Osteocyte (in vitro differentiated cells): ENCODE measurements around the gene UPB1. TPM values are rescaled to one million over a fixed set of nuclear protein-coding genes. Genes with fewer than 3 reads are reported as not detected.
"Not testable (repeated sequence)": the region's sequence is repeated elsewhere in the genome, so short reads cannot be mapped to it uniquely, and the experiment has no call there.

Source experiments
- DNase-seq: peaks from one replicate; pipeline ENCODE4 v3.0.0; 2021; ENCODE audit warnings: mixed read lengths; ENCODE audit not compliant: unreplicated experiment; ENCODE audit errors: extremely low spot score
- H3K27ac Mint-ChIP-seq: one replicate; pipeline ENCODE4 v1.8.0; 2021; ENCODE audit warnings: mild to moderate bottlenecking, mixed read lengths; ENCODE audit not compliant: unreplicated experiment
- H3K27me3 Mint-ChIP-seq: one replicate; pipeline ENCODE4 v1.8.0; 2021; ENCODE audit warnings: mixed read lengths; ENCODE audit not compliant: unreplicated experiment
- H3K36me3 Mint-ChIP-seq: one replicate; pipeline ENCODE4 v1.8.0; 2021; ENCODE audit warnings: mixed read lengths; ENCODE audit not compliant: unreplicated experiment
- H3K4me1 Mint-ChIP-seq: one replicate; pipeline ENCODE4 v1.8.0; 2021; ENCODE audit warnings: mixed read lengths; ENCODE audit not compliant: unreplicated experiment
- H3K4me3 Mint-ChIP-seq: one replicate; pipeline ENCODE4 v1.8.0; 2021; ENCODE audit warnings: mild to moderate bottlenecking, moderate library complexity, mixed read lengths; ENCODE audit not compliant: unreplicated experiment
- H3K9me3 Mint-ChIP-seq: one replicate; pipeline ENCODE4 v1.8.0; 2021; ENCODE audit warnings: mixed read lengths; ENCODE audit not compliant: unreplicated experiment
- CTCF ChIP-seq: fragments of 200-600 bp; sonication (generic); IDR thresholded peaks from 2 replicates; pipeline ENCODE4 v1.5.0; 2021; ENCODE audit warnings: antibody characterized with exemption, mild to moderate bottlenecking, moderate library complexity
- total RNA-seq: library from RNA; stranded (reverse); gene quantifications from 2 replicates; pipeline ENCODE4 v1.2.1, GENCODE V29; 2021

UPB1 gene
- total RNA-seq, 1 donor from 2014 or later: not detected

GRCh38 chr22:24526191-24526590 lies 31.1 kb downstream of the UPB1 start:
- H3K9me3 Mint-ChIP-seq: no peaks in the 10 kb centered on the region
- H3K4me1 Mint-ChIP-seq: peaks cover 6% of the 10 kb centered on the region
- TF ChIP-seq CTCF: no peak
- no peaks in the 10 kb centered on the region for H3K36me3 Mint-ChIP-seq
- H3K4me3 Mint-ChIP-seq: no peak overlapping the region
- peaks cover 2% of the 10 kb centered on the region for H3K27me3 Mint-ChIP-seq
- DNase-seq: no peak
- H3K27ac Mint-ChIP-seq: no peak overlapping the region

GRCh38 chr22:24529898-24530297 lies 34.8 kb downstream of the UPB1 start:
- Mint-ChIP-seq H3K27me3 (peaks cover 2% of the 10 kb centered on the region), H3K9me3 (no peaks in the 10 kb centered on the region), H3K27ac (no peak overlapping the region), H3K36me3 (no peaks in the 10 kb centered on the region), H3K4me1 (peaks cover 2% of the 10 kb centered on the region), H3K4me3 (no peak overlapping the region)
- DNase-seq: no peak
- TF ChIP-seq CTCF: no peak

GRCh38 chr22:24530968-24531367 lies 35.8 kb downstream of the UPB1 start:
- not testable (repeated sequence) for H3K4me1 Mint-ChIP-seq, DNase-seq, H3K36me3 Mint-ChIP-seq

GRCh38 chr22:24532075-24532474 lies 36.9 kb downstream of the UPB1 start:
- Mint-ChIP-seq H3K4me3 (no peak overlapping the region), H3K36me3 (no peaks in the 10 kb centered on the region), H3K27me3 (peaks cover 2% of the 10 kb centered on the region), H3K4me1 (no peaks in the 10 kb centered on the region), H3K27ac (no peak overlapping the region), H3K9me3 (no peaks in the 10 kb centered on the region)
- DNase-seq: no peak
- TF ChIP-seq CTCF: no peak

More at GRCh38 chr22:24530968-24531367, 35.8 kb downstream of the UPB1 start:
- H3K27ac Mint-ChIP-seq, H3K4me3 Mint-ChIP-seq, H3K9me3 Mint-ChIP-seq, H3K27me3 Mint-ChIP-seq: not testable (repeated sequence)

- Mint-ChIP-seq H3K4me3 (no peak overlapping the region), H3K27me3 (no peaks in the 10 kb centered on the region), H3K9me3 (no peaks in the 10 kb centered on the region), H3K36me3 (peaks cover 3% of the 10 kb centered on the region), H3K4me1 (no peaks in the 10 kb centered on the region), H3K27ac (no peak overlapping the region)
- no peak for DNase-seq
- no peak for TF ChIP-seq CTCF
Measured at GRCh38 chr22:24535348-24535747, 40.2 kb downstream of the UPB1 start.

GRCh38 chr22:24536089-24536488 lies 41.0 kb downstream of the UPB1 start:
- Mint-ChIP-seq H3K27ac (no peak overlapping the region), H3K4me3 (no peak overlapping the region), H3K27me3 (no peaks in the 10 kb centered on the region), H3K4me1 (no peaks in the 10 kb centered on the region), H3K9me3 (no peaks in the 10 kb centered on the region), H3K36me3 (peaks cover 6% of the 10 kb centered on the region)
- DNase-seq: no peak
- TF ChIP-seq CTCF: no peak
